OCI-LY1 (cell line): Measurements from ENCODE around the gene GPD2.

Experiments used
- H2AFZ ChIP-seq: fragments of 200-600 bp; sonication (generic), shearing (Covaris generic); 2 replicates; pipeline ENCODE4 v1.6.0; 2014; ENCODE audit warnings: antibody characterized with exemption, mild to moderate bottlenecking, low read length
- H3F3A ChIP-seq: fragments of 200-600 bp; sonication (generic), shearing (Covaris generic); 2 replicates; pipeline ENCODE4 v1.6.0; 2014; ENCODE audit warnings: mild to moderate bottlenecking, antibody characterized with exemption, low read length, moderate library complexity; ENCODE audit not compliant: insufficient read depth
- H3K27ac ChIP-seq: fragments of 200-600 bp; sonication (generic); 2 replicates; pipeline ENCODE4 v1.5.1; 2014; ENCODE audit warnings: low read length, mixed run types, mild to moderate bottlenecking, low read depth; ENCODE audit not compliant: poor library complexity, severe bottlenecking
- H3K27me3 ChIP-seq: fragments of 200-600 bp; sonication (generic); 2 replicates; pipeline ENCODE4 v1.6.0; 2014; ENCODE audit warnings: antibody characterized with exemption, mild to moderate bottlenecking, low read length, moderate library complexity; ENCODE audit not compliant: insufficient read depth
- H3K36me3 ChIP-seq: fragments of 200-600 bp; sonication (generic); 2 replicates; pipeline ENCODE4 v1.6.1; 2014; ENCODE audit warnings: mild to moderate bottlenecking, antibody characterized with exemption, low read length, moderate library complexity, mixed read lengths; ENCODE audit not compliant: insufficient read depth
- H3K4me1 ChIP-seq: fragments of 200-600 bp; sonication (generic); 2 replicates; pipeline ENCODE4 v1.5.1; 2014; ENCODE audit warnings: mild to moderate bottlenecking, low read length, moderate library complexity; ENCODE audit not compliant: insufficient read depth, severe bottlenecking
- H3K4me2 ChIP-seq: fragments of 200-600 bp; sonication (generic), shearing (Covaris generic); 2 replicates; pipeline ENCODE4 v1.6.1; 2014; ENCODE audit warnings: low read length
- H3K4me3 ChIP-seq: fragments of 200-600 bp; sonication (generic); 2 replicates; pipeline ENCODE4 v1.5.1; 2014; ENCODE audit warnings: low read length, low read depth, mild to moderate bottlenecking, mixed read lengths; ENCODE audit not compliant: poor library complexity, severe bottlenecking
- H3K79me2 ChIP-seq: fragments of 200-600 bp; shearing (Covaris generic); 2 replicates; pipeline ENCODE4 v1.6.1; 2016; ENCODE audit warnings: mixed run types, low read length, mixed read lengths; ENCODE audit not compliant: insufficient read depth
- H3K9ac ChIP-seq: fragments of 200-600 bp; sonication (generic), shearing (Covaris generic); 2 replicates; pipeline ENCODE4 v1.6.1; 2014; ENCODE audit warnings: mild to moderate bottlenecking, low read length, mixed read lengths
- H3K9me2 ChIP-seq: fragments of 200-600 bp; sonication (generic), shearing (Covaris generic); 2 replicates; pipeline ENCODE4 v1.6.1; 2014; ENCODE audit warnings: low read depth, mild to moderate bottlenecking, low read length, mixed read lengths
- H3K9me3 ChIP-seq: fragments of 200-600 bp; shearing (Covaris generic); 2 replicates; pipeline ENCODE4 v1.6.1; 2014; ENCODE audit warnings: low read length, mixed read lengths
- H4K20me1 ChIP-seq: fragments of 200-600 bp; sonication (generic), shearing (Covaris generic); 2 replicates; pipeline ENCODE4 v1.6.0; 2016; ENCODE audit warnings: mild to moderate bottlenecking, low read length; ENCODE audit not compliant: insufficient read depth
- CTCF ChIP-seq: fragments of 200-600 bp; sonication (generic), shearing (Covaris generic); IDR thresholded peaks from 2 replicates; pipeline ENCODE4 v1.5.1; 2017; ENCODE audit warnings: mild to moderate bottlenecking, antibody characterized with exemption, low read length, moderate library complexity, mixed read lengths
- EZH2 ChIP-seq: fragments of 200-600 bp; sonication (generic), shearing (Covaris generic); IDR thresholded peaks from 2 replicates; pipeline ENCODE4 v1.8.0; 2017; ENCODE audit warnings: borderline replicate concordance, mixed run types, mild to moderate bottlenecking, antibody characterized with exemption, low read length, moderate library complexity, mixed read lengths

Gene GPD2

DNA sequence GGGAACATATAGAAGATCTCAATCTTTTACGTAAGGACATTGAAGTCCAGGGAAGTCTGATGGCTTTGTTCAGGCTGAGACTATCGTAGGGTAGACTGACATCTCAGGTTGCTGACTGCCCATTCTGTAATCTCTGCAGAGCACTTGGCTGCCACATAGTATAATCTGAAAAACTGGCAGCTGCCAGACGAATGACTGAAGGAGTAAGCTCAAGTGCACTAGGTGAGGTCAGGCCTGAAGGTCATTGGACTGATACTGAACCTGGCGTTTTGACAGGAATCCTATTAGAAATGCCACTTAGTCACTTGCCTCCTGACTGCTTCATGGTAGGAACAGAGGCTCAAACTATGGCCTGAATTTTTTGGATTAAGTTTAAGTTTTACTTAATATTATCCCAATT is 23.5 kb downstream of the GPD2 start:
- no peaks in the 10 kb centered on the region for H3K79me2 ChIP-seq

GRCh38 chr2:156464106-156464505 is 27.9 kb downstream of the GPD2 start:
- Histone ChIP-seq H4K20me1 (no peaks in the 10 kb centered on the region; the same call in 1 of the 2 replicates), H3K9me2 (no peaks in the 10 kb centered on the region), H3F3A (no peaks in the 10 kb centered on the region), H3K4me1 (no peaks in the 10 kb centered on the region), H2AFZ (no peak overlapping the region), H3K4me3 (no peak overlapping the region), H3K36me3 (no peaks in the 10 kb centered on the region), H3K79me2 (no peaks in the 10 kb centered on the region), H3K9me3 (no peaks in the 10 kb centered on the region), H3K9ac (no peak overlapping the region), H3K27me3 (no peaks in the 10 kb centered on the region), H3K27ac (no peak overlapping the region), H3K4me2 (no peak overlapping the region)
- TF ChIP-seq EZH2 = no peak
- no peak for TF ChIP-seq CTCF

More for the DNA sequence above, 23.5 kb downstream of the GPD2 start:
- no peak overlapping the region for H2AFZ ChIP-seq
- no peak overlapping the region for H3K27ac ChIP-seq
- no peaks in the 10 kb centered on the region for H3F3A ChIP-seq
- no peaks in the 10 kb centered on the region for H3K36me3 ChIP-seq
- no peaks in the 10 kb centered on the region for H3K27me3 ChIP-seq
- no peak overlapping the region for H3K4me3 ChIP-seq
- no peaks in the 10 kb centered on the region; the same call in 1 of the 2 replicates for H4K20me1 ChIP-seq
- H3K9ac ChIP-seq = no peak overlapping the region
- TF ChIP-seq EZH2 (no peak), CTCF (no peak)
- H3K4me2 ChIP-seq = no peak overlapping the region
- peaks cover 7% of the 10 kb centered on the region for H3K4me1 ChIP-seq
- no peaks in the 10 kb centered on the region for H3K9me3 ChIP-seq
- H3K9me2 ChIP-seq = no peaks in the 10 kb centered on the region

DNA sequence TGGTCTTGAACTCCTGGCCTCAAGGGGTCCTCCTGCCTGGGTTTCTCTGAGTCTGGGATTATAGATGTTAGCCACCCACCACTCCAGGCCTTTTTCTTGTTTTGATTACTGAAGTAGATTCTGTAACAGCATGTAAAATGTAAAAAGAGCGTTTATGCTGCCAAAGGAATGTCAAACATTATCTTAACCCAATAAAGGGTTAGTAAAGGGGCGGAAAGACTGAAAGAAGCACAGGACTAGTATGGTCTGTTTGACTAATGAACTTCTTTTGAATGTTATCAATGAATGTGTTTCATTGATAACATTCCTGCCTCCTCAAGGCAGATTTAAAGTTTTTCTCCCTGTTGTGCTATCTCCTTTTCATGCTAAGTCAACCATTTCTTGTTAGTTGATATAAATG is 29.4 kb downstream of the GPD2 start:
- H4K20me1 ChIP-seq = no peaks in the 10 kb centered on the region; the same call in 1 of the 2 replicates
- H3K79me2 ChIP-seq = no peaks in the 10 kb centered on the region
- H3K27ac ChIP-seq = no peak overlapping the region
- H3K4me1 ChIP-seq = no peaks in the 10 kb centered on the region
- no peaks in the 10 kb centered on the region for H3K36me3 ChIP-seq
- no peaks in the 10 kb centered on the region for H3F3A ChIP-seq
- H3K4me2 ChIP-seq = no peak overlapping the region
- H3K9me2 ChIP-seq = no peaks in the 10 kb centered on the region
- TF ChIP-seq EZH2 (no peak), CTCF (no peak)
- H3K9me3 ChIP-seq = no peaks in the 10 kb centered on the region
- H3K4me3 ChIP-seq = no peak overlapping the region
- no peaks in the 10 kb centered on the region for H3K27me3 ChIP-seq
- H2AFZ ChIP-seq = no peak overlapping the region
- no peak overlapping the region for H3K9ac ChIP-seq
